ENCODE data around the gene PSAP. TPM values are rescaled to one million over a fixed set of nuclear protein-coding genes. Genes with fewer than 3 reads are reported as not detected.

PSAP gene
- total RNA-seq, 2 experiments from 2014 or later, result 191 to 206 TPM

GRCh38 chr10:71837098-71837827 is 13.8 kb downstream of the PSAP start:
- no peaks in the 10 kb centered on the region for H3K9me3 Mint-ChIP-seq
- ATAC-seq (ENCODE audit: poor library complexity), result peak; percentile 87
- H3K9me3 ChIP-seq (ENCODE audit: control insufficient read depth in 1 of 2, insufficient read depth in 1 of 2, low read length in 2 of 2), result no peaks in the 10 kb centered on the region
- POLR2A ChIA-PET, result interaction anchor here (1.2 kb wide), 1 partner anchor 41 kb away, joined by 3 read pairs; no protein-coding TSS in a partner anchor
- H3K36me3 Mint-ChIP-seq (ENCODE audit: low read depth), result peaks cover 22% of the 10 kb centered on the region
- peaks cover 57% of the 10 kb centered on the region for H3K4me1 Mint-ChIP-seq (ENCODE audit: low read depth)
- TF ChIP-seq, protein P1, sequence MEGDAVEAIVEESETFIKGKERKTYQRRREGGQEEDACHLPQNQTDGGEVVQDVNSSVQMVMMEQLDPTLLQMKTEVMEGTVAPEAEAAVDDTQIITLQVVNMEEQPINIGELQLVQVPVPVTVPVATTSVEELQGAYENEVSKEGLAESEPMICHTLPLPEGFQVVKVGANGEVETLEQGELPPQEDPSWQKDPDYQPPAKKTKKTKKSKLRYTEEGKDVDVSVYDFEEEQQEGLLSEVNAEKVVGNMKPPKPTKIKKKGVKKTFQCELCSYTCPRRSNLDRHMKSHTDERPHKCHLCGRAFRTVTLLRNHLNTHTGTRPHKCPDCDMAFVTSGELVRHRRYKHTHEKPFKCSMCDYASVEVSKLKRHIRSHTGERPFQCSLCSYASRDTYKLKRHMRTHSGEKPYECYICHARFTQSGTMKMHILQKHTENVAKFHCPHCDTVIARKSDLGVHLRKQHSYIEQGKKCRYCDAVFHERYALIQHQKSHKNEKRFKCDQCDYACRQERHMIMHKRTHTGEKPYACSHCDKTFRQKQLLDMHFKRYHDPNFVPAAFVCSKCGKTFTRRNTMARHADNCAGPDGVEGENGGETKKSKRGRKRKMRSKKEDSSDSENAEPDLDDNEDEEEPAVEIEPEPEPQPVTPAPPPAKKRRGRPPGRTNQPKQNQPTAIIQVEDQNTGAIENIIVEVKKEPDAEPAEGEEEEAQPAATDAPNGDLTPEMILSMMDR (IDR thresholded peaks at IDR 0.05), result peak; percentile 25
- no peak overlapping the region for H3K4me3 Mint-ChIP-seq
- CTCF ChIA-PET, result interaction anchor here (1.4 kb wide), 2 partner anchors 9 to 59 kb away, joined by 3 to 11 read pairs; no protein-coding TSS in a partner anchor
- no peaks in the 10 kb centered on the region for H3K27me3 ChIP-seq (ENCODE audit: control insufficient read depth in 1 of 2, insufficient read depth in 2 of 2, low read length in 2 of 2)
- peak in 2 of 14 experiments; percentile 18 to 39 for DNase-seq
- peaks cover 46% of the 10 kb centered on the region for H3K4me1 ChIP-seq (ENCODE audit: insufficient read depth, low read length)
- no peak overlapping the region for H3K27ac ChIP-seq (ENCODE audit: low read depth in 1 of 2, low read length in 2 of 2)
- peaks cover 30% of the 10 kb centered on the region for H3K36me3 ChIP-seq (ENCODE audit: insufficient read depth, low read length)
- H3K4me3 ChIP-seq (ENCODE audit: low read length), result no peak overlapping the region
- H3K27me3 Mint-ChIP-seq, result no peaks in the 10 kb centered on the region
- intact Hi-C loops (cut with DNase I, micrococcal nuclease), result loop anchor here in 1 of 2 experiments (2.0 kb wide), 1 partner anchor 60 kb away; no protein-coding TSS in a partner anchor
- H3K27ac Mint-ChIP-seq, result peak overlapping the region; percentile 45

DNA sequence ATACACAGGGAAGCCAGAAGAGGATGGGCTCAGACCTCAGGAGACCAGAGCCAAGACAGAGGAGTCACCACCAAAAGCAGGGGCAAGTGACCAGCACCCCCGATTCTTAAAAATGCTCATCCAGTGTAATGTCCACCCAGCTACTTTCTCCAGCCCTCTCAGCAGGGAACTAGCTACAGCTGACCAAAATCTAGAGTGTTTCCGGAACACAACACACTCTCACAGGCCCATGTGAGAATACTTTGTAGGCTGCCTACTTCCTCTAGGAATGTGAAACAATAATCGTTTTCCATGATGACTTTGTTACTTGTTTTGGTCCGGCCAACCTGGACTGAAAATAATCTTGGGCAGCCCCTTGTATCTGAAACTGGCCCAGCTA is 14.5 kb downstream of the PSAP start:
- peaks cover 0 to 3% of the 10 kb centered on the region in 2 experiments for H3K9me3 ChIP-seq (ENCODE audit: control insufficient read depth in 1 of 2, insufficient read depth in 1 of 2, low read length in 2 of 2)
- DNase-seq (no peak), ATAC-seq (ENCODE audit: poor library complexity) (no peak)
- H3K27ac ChIP-seq (ENCODE audit: low read depth in 1 of 2, low read length in 2 of 2), result no peak overlapping the region
- Mint-ChIP-seq H3K9me3 (no peaks in the 10 kb centered on the region), H3K27ac (peak overlapping the region; percentile 45), H3K4me3 (no peak overlapping the region), H3K36me3 (ENCODE audit: low read depth) (peaks cover 28% of the 10 kb centered on the region), H3K4me1 (ENCODE audit: low read depth) (peaks cover 57% of the 10 kb centered on the region), H3K27me3 (no peaks in the 10 kb centered on the region)
- H3K36me3 ChIP-seq (ENCODE audit: insufficient read depth, low read length), result peaks cover 36% of the 10 kb centered on the region
- CTCF ChIA-PET, result interaction anchor here (1.4 kb wide), 2 partner anchors 9 to 60 kb away, joined by 3 to 11 read pairs; no protein-coding TSS in a partner anchor
- POLR2A ChIA-PET, result interaction anchor here (1.3 kb wide), 1 partner anchor 15 kb away, joined by 3 read pairs; the partner anchor contains the start of gene PSAP
- no peak overlapping the region for H3K4me3 ChIP-seq (ENCODE audit: low read length)
- intact Hi-C loops (cut with DNase I, micrococcal nuclease), result loop anchor here in 1 of 2 experiments (2.0 kb wide), 1 partner anchor 60 kb away; no protein-coding TSS in a partner anchor
- TF ChIP-seq, protein P1 (IDR thresholded peaks at IDR 0.05), result no peak
- peaks cover 46% of the 10 kb centered on the region for H3K4me1 ChIP-seq (ENCODE audit: insufficient read depth, low read length)
- no peaks in the 10 kb centered on the region for H3K27me3 ChIP-seq (ENCODE audit: control insufficient read depth in 1 of 2, insufficient read depth in 2 of 2, low read length in 2 of 2)

DNA sequence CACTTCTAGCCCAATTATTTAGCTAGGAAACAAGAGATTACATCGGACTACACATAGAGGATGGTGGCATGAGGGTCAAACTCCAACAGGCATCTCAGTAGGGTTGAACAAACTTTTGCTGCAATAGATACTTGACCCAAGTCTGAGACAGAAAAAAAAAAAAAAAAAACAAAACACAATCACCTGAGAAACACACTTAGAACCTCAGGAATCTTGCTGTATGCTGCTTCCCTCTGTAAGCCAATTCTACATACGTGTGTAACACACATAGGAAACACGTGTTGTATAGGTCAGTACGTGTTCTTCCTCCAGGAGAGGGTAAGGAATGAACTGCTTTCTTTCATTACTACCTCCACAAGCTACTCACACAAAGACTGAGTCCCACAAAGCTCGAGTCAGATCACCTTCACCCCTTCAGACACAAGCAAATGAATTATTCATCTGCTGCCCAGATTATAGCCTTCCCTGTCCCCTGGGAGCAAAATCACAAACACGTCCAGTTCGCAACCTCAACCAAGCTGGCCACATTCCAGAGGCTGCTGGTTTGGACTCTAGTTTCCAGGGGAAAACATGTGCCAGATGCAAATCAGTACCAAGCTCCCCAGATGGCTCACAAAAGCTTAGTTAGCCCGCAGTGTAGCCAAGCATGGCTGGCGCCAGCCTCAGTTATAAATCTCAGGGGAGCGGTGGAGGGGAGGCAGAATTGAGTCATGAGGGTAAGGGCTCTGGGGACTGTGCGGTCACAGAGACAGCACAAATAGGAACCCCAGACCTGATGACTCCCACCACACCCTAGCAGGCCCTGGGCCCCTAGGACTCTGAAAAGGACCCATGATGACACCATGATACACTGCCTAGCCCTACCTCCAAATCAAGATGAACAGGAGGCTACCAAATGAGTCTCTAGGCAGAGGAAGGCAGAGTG is 15.1 kb downstream of the PSAP start:
- TF ChIP-seq, protein P1 (IDR thresholded peaks at IDR 0.05), result no peak
- H3K4me3 Mint-ChIP-seq, result no peak overlapping the region
- peak overlapping the region; percentile 45 for H3K27ac Mint-ChIP-seq
- Histone ChIP-seq H3K27ac (ENCODE audit: low read depth in 1 of 2, low read length in 2 of 2) (no peak overlapping the region), H3K4me3 (ENCODE audit: low read length) (no peak overlapping the region), H3K4me1 (ENCODE audit: insufficient read depth, low read length) (peaks cover 40% of the 10 kb centered on the region), H3K27me3 (ENCODE audit: control insufficient read depth in 1 of 2, insufficient read depth in 2 of 2, low read length in 2 of 2) (no peaks in the 10 kb centered on the region), H3K9me3 (ENCODE audit: control insufficient read depth in 1 of 2, insufficient read depth in 1 of 2, low read length in 2 of 2) (peaks cover 0 to 3% of the 10 kb centered on the region in 2 experiments), H3K36me3 (ENCODE audit: insufficient read depth, low read length) (peaks cover 43% of the 10 kb centered on the region)
- H3K27me3 Mint-ChIP-seq, result no peaks in the 10 kb centered on the region
- POLR2A ChIA-PET, result interaction anchor here (1.3 kb wide), 1 partner anchor 16 kb away, joined by 3 read pairs; the partner anchor contains the start of gene PSAP
- intact Hi-C loops (cut with DNase I, micrococcal nuclease), result loop anchor here in 1 of 2 experiments (2.0 kb wide), 1 partner anchor 61 kb away; no protein-coding TSS in a partner anchor
- H3K9me3 Mint-ChIP-seq, result no peaks in the 10 kb centered on the region
- peaks cover 52% of the 10 kb centered on the region for H3K4me1 Mint-ChIP-seq (ENCODE audit: low read depth)
- DNase-seq, result peak in 1 of 14 experiments; percentile 42
- peaks cover 35% of the 10 kb centered on the region for H3K36me3 Mint-ChIP-seq (ENCODE audit: low read depth)
- CTCF ChIA-PET, result interaction anchor here (0.6 to 1.4 kb wide), 3 partner anchors 10 to 60 kb away, joined by 3 to 5 read pairs (median 3); no protein-coding TSS in a partner anchor
- no peak for ATAC-seq (ENCODE audit: poor library complexity)

All from CD4-positive, alpha-beta T cell (primary cell).